Measurements from ENCODE around the gene ZNF202.

Gene ZNF202

GRCh38 chr11:123678246-123678645 is 63.2 kb downstream of the ZNF202 start:
- DNase-seq: no peak

GRCh38 chr11:123677510-123677909 is 64.0 kb downstream of the ZNF202 start:
- DNase-seq: no peak

GRCh38 chr11:123674297-123674696 is 67.2 kb downstream of the ZNF202 start:
- DNase-seq: no peak

Measured in SW 1271 (cell line).